HEK293 (cell line): Measurements from ENCODE around the gene MKLN1.

Experiments used
- BCL11A ChIP-seq: fragments of 450-650 bp; formaldehyde crosslinking; IDR thresholded peaks from 2 replicates; pipeline ENCODE4 v1.5.1; 2016; ENCODE audit warnings: low read depth, missing biosample characterization, missing genetic modification characterization
- BCL11B ChIP-seq: fragments of 450-650 bp; formaldehyde crosslinking; IDR thresholded peaks from 2 replicates; pipeline ENCODE4 v1.5.1; 2016; ENCODE audit warnings: low read depth, missing biosample characterization, missing genetic modification characterization
- KLF7 ChIP-seq: fragments of 450-650 bp; formaldehyde crosslinking; IDR thresholded peaks from 2 replicates; pipeline ENCODE4 v1.5.1; 2016; ENCODE audit warnings: missing biosample characterization, missing genetic modification characterization, borderline replicate concordance
- MEIS1 ChIP-seq: sonication (generic); formaldehyde crosslinking; IDR thresholded peaks from 2 replicates; pipeline ENCODE4 v1.8.1; 2022; ENCODE audit warnings: missing genetic modification reagents, mild to moderate bottlenecking, borderline replicate concordance
- REPIN1 ChIP-seq: fragments of 450-650 bp; formaldehyde crosslinking; IDR thresholded peaks from 2 replicates; pipeline ENCODE4 v1.5.1; 2017; ENCODE audit warnings: missing biosample characterization, missing genetic modification characterization, low read depth
- SP2 ChIP-seq: fragments of 450-650 bp; formaldehyde crosslinking; IDR thresholded peaks from 2 replicates; pipeline ENCODE4 v1.5.1; 2016; ENCODE audit warnings: missing biosample characterization, missing genetic modification characterization
- ZBTB17 ChIP-seq: fragments of 450-650 bp; formaldehyde crosslinking; IDR thresholded peaks from 2 replicates; pipeline ENCODE4 v1.5.1; 2016; ENCODE audit warnings: missing biosample characterization, missing genetic modification characterization
- ZBTB20 ChIP-seq: fragments of 450-650 bp; formaldehyde crosslinking; IDR thresholded peaks from 2 replicates; pipeline ENCODE4 v1.5.1; 2016; ENCODE audit warnings: missing biosample characterization, missing genetic modification characterization
- ZBTB21 ChIP-seq: fragments of 450-650 bp; formaldehyde crosslinking; IDR thresholded peaks from 2 replicates; pipeline ENCODE4 v1.5.1; 2017; ENCODE audit warnings: missing biosample characterization, missing genetic modification characterization
- ZFP37 ChIP-seq: fragments of 450-650 bp; formaldehyde crosslinking; IDR thresholded peaks from 2 replicates; pipeline ENCODE4 v1.5.1; 2016; ENCODE audit warnings: missing biosample characterization, missing genetic modification characterization
- ZNF138 ChIP-seq: fragments of 450-650 bp; formaldehyde crosslinking; IDR thresholded peaks from 2 replicates; pipeline ENCODE4 v1.5.1; 2016; ENCODE audit warnings: missing biosample characterization, missing genetic modification characterization, borderline replicate concordance
- ZNF140 ChIP-seq: fragments of 450-650 bp; formaldehyde crosslinking; IDR thresholded peaks from 2 replicates; pipeline ENCODE4 v1.5.1; 2016; ENCODE audit warnings: missing biosample characterization, missing genetic modification characterization
- ZNF16 ChIP-seq: fragments of 450-650 bp; formaldehyde crosslinking; IDR thresholded peaks from 2 replicates; pipeline ENCODE4 v1.5.1; 2016; ENCODE audit warnings: low read depth, missing biosample characterization, missing genetic modification characterization
- ZNF19 ChIP-seq: fragments of 450-650 bp; formaldehyde crosslinking; IDR thresholded peaks from 2 replicates; pipeline ENCODE4; 2016; ENCODE audit warnings: missing biosample characterization, missing genetic modification characterization, low read depth
- ZNF24 ChIP-seq: fragments of 450-650 bp; formaldehyde crosslinking; IDR thresholded peaks from 2 replicates; pipeline ENCODE4 v1.5.1; 2016; ENCODE audit warnings: missing biosample characterization, missing genetic modification characterization
- ZNF266 ChIP-seq: fragments of 450-650 bp; formaldehyde crosslinking; IDR thresholded peaks from 2 replicates; pipeline ENCODE4 v1.5.1; 2016; ENCODE audit warnings: missing biosample characterization, missing genetic modification characterization, low read depth
- ZNF292 ChIP-seq: fragments of 450-650 bp; formaldehyde crosslinking; IDR thresholded peaks from 2 replicates; pipeline ENCODE4 v1.5.1; 2016; ENCODE audit warnings: low read depth, missing biosample characterization, missing genetic modification characterization, borderline replicate concordance
- ZNF394 ChIP-seq: fragments of 450-650 bp; formaldehyde crosslinking; IDR thresholded peaks from 2 replicates; pipeline ENCODE4 v1.5.1; 2016; ENCODE audit warnings: missing biosample characterization, missing genetic modification characterization, mild to moderate bottlenecking, moderate library complexity, borderline replicate concordance
- ZNF530 ChIP-seq: fragments of 450-650 bp; formaldehyde crosslinking; IDR thresholded peaks from 2 replicates; pipeline ENCODE4 v1.5.1; 2016; ENCODE audit warnings: low read depth, missing biosample characterization, missing genetic modification characterization
- ZNF558 ChIP-seq: fragments of 450-650 bp; formaldehyde crosslinking; IDR thresholded peaks from 2 replicates; pipeline ENCODE4 v1.5.1; 2016; ENCODE audit warnings: missing biosample characterization, missing genetic modification characterization
- ZNF610 ChIP-seq: fragments of 450-650 bp; formaldehyde crosslinking; IDR thresholded peaks from 2 replicates; pipeline ENCODE4 v1.5.1; 2016; ENCODE audit warnings: missing biosample characterization, missing genetic modification characterization, borderline replicate concordance
- ZNF660 ChIP-seq: fragments of 450-650 bp; IDR thresholded peaks from 2 replicates; pipeline ENCODE4 v1.5.1; 2018; ENCODE audit warnings: missing biosample characterization, mild to moderate bottlenecking, missing genetic modification characterization
- ZNF670 ChIP-seq: fragments of 450-650 bp; formaldehyde crosslinking; IDR thresholded peaks from 2 replicates; pipeline ENCODE4 v1.5.1; 2016; ENCODE audit warnings: missing biosample characterization, missing genetic modification characterization, low read depth
- ZNF776 ChIP-seq: fragments of 450-650 bp; formaldehyde crosslinking; IDR thresholded peaks from 2 replicates; pipeline ENCODE4 v1.5.0; 2017; ENCODE audit warnings: missing biosample characterization, missing genetic modification characterization, borderline replicate concordance
- TF ChIP-seq, protein P1 (sequence below): fragments of 450-650 bp; formaldehyde crosslinking; IDR thresholded peaks from 2 replicates; pipeline ENCODE4 v1.5.1; 2017; ENCODE audit warnings: missing biosample characterization, missing genetic modification characterization
- TF ChIP-seq, protein P2 (sequence below): fragments of 450-650 bp; formaldehyde crosslinking; IDR thresholded peaks from 2 replicates; pipeline ENCODE4 v1.5.1; 2016; ENCODE audit warnings: missing biosample characterization, missing genetic modification characterization
- TF ChIP-seq, protein P3 (sequence below): fragments of 450-650 bp; formaldehyde crosslinking; conservative IDR thresholded peaks from 2 replicates; pipeline ENCODE4 v1.5.1; 2016; ENCODE audit warnings: low read depth, missing biosample characterization, missing genetic modification characterization
- TF ChIP-seq, protein P4 (sequence below): fragments of 450-650 bp; formaldehyde crosslinking; IDR thresholded peaks from 2 replicates; pipeline ENCODE4 v1.5.1; 2016; ENCODE audit warnings: missing biosample characterization, missing genetic modification characterization
- TF ChIP-seq, protein P5 (sequence below): fragments of 450-650 bp; IDR thresholded peaks from 2 replicates; pipeline ENCODE4 v1.5.1; 2018; ENCODE audit warnings: missing biosample characterization, missing genetic modification characterization

MKLN1 gene

DNA sequence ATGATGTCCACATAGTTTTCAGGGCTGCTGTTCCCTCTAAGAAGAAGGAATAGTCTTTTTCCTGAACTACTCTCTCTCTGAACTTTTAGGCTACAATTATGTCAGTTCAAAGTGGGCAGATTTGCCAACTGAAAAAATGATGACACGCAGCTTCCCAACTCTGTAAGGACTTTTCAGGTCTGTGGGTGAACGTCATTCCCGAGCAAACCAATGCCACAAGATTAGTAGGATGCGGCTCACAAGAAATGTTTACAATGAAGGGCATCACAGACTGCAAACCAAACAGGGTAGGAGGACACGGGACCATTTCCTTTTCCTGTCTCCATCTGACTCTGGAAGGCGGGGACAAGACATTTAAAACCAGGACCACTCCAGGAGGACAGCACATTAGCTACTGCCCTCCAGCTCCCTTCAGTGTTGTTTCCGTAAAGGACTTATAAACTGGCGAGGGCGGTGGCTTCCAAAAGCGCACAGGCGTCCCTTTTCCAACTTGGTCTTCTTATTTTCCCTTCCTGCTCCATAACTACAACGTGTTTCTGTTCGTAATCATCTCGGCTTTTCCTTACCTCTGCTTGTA is 539 bp upstream of the MKLN1 start (continued):
- TF ChIP-seq MEIS1 (no peak), BCL11B (no peak), ZNF530 (no peak), KLF7 (no peak), ZBTB21 (tag by site-specific recombination) (no peak), ZNF394 (tag by site-specific recombination) (no peak), ZNF138 (tag by site-specific recombination) (no peak), SP2 (tag by site-specific recombination) (peak; percentile 47), ZNF266 (tag by site-specific recombination) (no peak), ZBTB17 (tag by site-specific recombination) (no peak; the same call in none of the 2 replicates), ZNF16 (tag by site-specific recombination) (no peak), BCL11A (no peak), ZNF24 (tag by site-specific recombination) (no peak), ZBTB20 (tag by site-specific recombination) (no peak), ZNF670 (tag by site-specific recombination) (no peak), ZNF776 (tag by site-specific recombination) (no peak), ZNF292 (tag by site-specific recombination) (no peak), ZNF19 (tag by site-specific recombination) (no peak), ZNF558 (peak; percentile 56; the same call in 1 of the 2 replicates), ZNF610 (tag by site-specific recombination) (no peak), REPIN1 (tag by site-specific recombination) (no peak), ZNF140 (tag by site-specific recombination) (no peak), ZFP37 (tag by site-specific recombination) (no peak), ZNF660 (tag by site-specific recombination) (0 out of 2 replicates have a peak, but pooled peaks have one; percentile 10)
- TF ChIP-seq, protein P1, sequence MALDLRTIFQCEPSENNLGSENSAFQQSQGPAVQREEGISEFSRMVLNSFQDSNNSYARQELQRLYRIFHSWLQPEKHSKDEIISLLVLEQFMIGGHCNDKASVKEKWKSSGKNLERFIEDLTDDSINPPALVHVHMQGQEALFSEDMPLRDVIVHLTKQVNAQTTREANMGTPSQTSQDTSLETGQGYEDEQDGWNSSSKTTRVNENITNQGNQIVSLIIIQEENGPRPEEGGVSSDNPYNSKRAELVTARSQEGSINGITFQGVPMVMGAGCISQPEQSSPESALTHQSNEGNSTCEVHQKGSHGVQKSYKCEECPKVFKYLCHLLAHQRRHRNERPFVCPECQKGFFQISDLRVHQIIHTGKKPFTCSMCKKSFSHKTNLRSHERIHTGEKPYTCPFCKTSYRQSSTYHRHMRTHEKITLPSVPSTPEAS (tag by site-specific recombination): no peak
- TF ChIP-seq, protein P2, sequence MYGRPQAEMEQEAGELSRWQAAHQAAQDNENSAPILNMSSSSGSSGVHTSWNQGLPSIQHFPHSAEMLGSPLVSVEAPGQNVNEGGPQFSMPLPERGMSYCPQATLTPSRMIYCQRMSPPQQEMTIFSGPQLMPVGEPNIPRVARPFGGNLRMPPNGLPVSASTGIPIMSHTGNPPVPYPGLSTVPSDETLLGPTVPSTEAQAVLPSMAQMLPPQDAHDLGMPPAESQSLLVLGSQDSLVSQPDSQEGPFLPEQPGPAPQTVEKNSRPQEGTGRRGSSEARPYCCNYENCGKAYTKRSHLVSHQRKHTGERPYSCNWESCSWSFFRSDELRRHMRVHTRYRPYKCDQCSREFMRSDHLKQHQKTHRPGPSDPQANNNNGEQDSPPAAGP: no peak
- TF ChIP-seq, protein P3, sequence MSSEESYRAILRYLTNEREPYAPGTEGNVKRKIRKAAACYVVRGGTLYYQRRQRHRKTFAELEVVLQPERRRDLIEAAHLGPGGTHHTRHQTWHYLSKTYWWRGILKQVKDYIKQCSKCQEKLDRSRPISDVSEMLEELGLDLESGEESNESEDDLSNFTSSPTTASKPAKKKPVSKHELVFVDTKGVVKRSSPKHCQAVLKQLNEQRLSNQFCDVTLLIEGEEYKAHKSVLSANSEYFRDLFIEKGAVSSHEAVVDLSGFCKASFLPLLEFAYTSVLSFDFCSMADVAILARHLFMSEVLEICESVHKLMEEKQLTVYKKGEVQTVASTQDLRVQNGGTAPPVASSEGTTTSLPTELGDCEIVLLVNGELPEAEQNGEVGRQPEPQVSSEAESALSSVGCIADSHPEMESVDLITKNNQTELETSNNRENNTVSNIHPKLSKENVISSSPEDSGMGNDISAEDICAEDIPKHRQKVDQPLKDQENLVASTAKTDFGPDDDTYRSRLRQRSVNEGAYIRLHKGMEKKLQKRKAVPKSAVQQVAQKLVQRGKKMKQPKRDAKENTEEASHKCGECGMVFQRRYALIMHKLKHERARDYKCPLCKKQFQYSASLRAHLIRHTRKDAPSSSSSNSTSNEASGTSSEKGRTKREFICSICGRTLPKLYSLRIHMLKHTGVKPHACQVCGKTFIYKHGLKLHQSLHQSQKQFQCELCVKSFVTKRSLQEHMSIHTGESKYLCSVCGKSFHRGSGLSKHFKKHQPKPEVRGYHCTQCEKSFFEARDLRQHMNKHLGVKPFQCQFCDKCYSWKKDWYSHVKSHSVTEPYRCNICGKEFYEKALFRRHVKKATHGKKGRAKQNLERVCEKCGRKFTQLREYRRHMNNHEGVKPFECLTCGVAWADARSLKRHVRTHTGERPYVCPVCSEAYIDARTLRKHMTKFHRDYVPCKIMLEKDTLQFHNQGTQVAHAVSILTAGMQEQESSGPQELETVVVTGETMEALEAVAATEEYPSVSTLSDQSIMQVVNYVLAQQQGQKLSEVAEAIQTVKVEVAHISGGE (tag by site-specific recombination): peak; percentile 71
- TF ChIP-seq, protein P4, sequence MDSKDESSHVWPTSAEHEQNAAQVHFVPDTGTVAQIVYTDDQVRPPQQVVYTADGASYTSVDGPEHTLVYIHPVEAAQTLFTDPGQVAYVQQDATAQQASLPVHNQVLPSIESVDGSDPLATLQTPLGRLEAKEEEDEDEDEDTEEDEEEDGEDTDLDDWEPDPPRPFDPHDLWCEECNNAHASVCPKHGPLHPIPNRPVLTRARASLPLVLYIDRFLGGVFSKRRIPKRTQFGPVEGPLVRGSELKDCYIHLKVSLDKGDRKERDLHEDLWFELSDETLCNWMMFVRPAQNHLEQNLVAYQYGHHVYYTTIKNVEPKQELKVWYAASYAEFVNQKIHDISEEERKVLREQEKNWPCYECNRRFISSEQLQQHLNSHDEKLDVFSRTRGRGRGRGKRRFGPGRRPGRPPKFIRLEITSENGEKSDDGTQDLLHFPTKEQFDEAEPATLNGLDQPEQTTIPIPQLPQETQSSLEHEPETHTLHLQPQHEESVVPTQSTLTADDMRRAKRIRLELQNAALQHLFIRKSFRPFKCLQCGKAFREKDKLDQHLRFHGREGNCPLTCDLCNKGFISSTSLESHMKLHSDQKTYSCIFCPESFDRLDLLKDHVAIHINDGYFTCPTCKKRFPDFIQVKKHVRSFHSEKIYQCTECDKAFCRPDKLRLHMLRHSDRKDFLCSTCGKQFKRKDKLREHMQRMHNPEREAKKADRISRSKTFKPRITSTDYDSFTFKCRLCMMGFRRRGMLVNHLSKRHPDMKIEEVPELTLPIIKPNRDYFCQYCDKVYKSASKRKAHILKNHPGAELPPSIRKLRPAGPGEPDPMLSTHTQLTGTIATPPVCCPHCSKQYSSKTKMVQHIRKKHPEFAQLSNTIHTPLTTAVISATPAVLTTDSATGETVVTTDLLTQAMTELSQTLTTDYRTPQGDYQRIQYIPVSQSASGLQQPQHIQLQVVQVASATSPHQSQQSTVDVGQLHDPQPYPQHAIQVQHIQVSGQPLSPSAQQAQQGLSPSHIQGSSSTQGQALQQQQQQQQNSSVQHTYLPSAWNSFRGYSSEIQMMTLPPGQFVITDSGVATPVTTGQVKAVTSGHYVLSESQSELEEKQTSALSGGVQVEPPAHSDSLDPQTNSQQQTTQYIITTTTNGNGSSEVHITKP (tag by site-specific recombination): peak; percentile 96
- TF ChIP-seq, protein P5, sequence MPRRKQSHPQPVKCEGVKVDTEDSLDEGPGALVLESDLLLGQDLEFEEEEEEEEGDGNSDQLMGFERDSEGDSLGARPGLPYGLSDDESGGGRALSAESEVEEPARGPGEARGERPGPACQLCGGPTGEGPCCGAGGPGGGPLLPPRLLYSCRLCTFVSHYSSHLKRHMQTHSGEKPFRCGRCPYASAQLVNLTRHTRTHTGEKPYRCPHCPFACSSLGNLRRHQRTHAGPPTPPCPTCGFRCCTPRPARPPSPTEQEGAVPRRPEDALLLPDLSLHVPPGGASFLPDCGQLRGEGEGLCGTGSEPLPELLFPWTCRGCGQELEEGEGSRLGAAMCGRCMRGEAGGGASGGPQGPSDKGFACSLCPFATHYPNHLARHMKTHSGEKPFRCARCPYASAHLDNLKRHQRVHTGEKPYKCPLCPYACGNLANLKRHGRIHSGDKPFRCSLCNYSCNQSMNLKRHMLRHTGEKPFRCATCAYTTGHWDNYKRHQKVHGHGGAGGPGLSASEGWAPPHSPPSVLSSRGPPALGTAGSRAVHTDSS (tag by site-specific recombination): no peak
